Activated naive CD4-positive, alpha-beta T cell treated with anti-CD3 and anti-CD28 coated beads for 36 hours (primary cell): ENCODE data around the gene SYNGR3. TPM values are rescaled to one million over a fixed set of nuclear protein-coding genes. Genes with fewer than 3 reads are reported as not detected.
"Not testable (repeated sequence)": the region's sequence is repeated elsewhere in the genome, so short reads cannot be mapped to it uniquely, and the experiment has no call there.

ENCODE experiments used
- CTCF ChIA-PET: fragments of 350-600 bp; sonication (Branson Sonifier 250); formaldehyde crosslinking; loops from one replicate; lab custom pipeline; 2021; ENCODE audit warnings: antibody characterized with exemption; lab: Charles Lee
- DNase-seq: peaks from one replicate; pipeline ENCODE4 v3.0.0-alpha.2; 2020
- H3K27ac Mint-ChIP-seq: one replicate; pipeline ENCODE4 v1.8.0; 2021; ENCODE audit warnings: mild to moderate bottlenecking, mixed read lengths
- H3K27me3 Mint-ChIP-seq: one replicate; pipeline ENCODE4 v1.8.0; 2021; ENCODE audit warnings: low read depth, mixed read lengths
- H3K36me3 Mint-ChIP-seq: one replicate; pipeline ENCODE4 v1.8.0; 2021; ENCODE audit warnings: low read depth, mixed read lengths
- H3K4me1 Mint-ChIP-seq: one replicate; pipeline ENCODE4 v1.8.0; 2021; ENCODE audit warnings: low read depth, mixed read lengths
- H3K4me3 Mint-ChIP-seq: one replicate; pipeline ENCODE4 v1.8.0; 2021; ENCODE audit warnings: mild to moderate bottlenecking, moderate library complexity, mixed read lengths
- H3K9me3 Mint-ChIP-seq: one replicate; pipeline ENCODE4 v1.8.0; 2021; ENCODE audit warnings: mixed read lengths
- intact Hi-C: fragments of 100-400 bp; cut with micrococcal nuclease; formaldehyde crosslinking; loops from one replicate; pipeline ENCODE4 v1.15.1; 2023
- total RNA-seq, 2 experiments: library from RNA; stranded (reverse); gene quantifications; one replicate each; pipeline ENCODE4 v1.2.3, GENCODE V29; 2021

The SYNGR3 gene
- total RNA-seq, 2 experiments from 2014 or later: 5.7 to 7.2 TPM

DNA sequence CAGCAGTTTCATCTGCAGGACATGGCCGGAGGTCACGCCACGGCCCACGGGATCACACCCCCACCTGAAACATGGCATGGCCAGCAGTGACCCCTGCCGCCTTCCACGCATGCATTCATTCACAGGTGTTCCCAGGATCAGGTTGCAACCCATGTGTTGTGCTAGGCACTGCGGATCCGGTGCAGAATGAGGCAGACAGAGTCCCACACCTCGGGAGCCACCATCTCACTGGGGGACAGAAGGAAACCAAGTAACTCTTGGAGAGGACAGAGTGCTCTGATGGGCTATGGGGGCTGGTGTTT lies 42.5 kb upstream of the SYNGR3 start:
- Mint-ChIP-seq H3K36me3 (no peaks in the 10 kb centered on the region), H3K4me1 (peaks cover 16% of the 10 kb centered on the region), H3K9me3 (no peaks in the 10 kb centered on the region), H3K27ac (no peak overlapping the region), H3K4me3 (no peak overlapping the region), H3K27me3 (no peaks in the 10 kb centered on the region)
- CTCF ChIA-PET: interaction anchor here (1.2 kb wide), 1 partner anchor 13 kb away, joined by 3 read pairs; no protein-coding TSS in a partner anchor
- intact Hi-C loops: no loop called here
- DNase-seq: no peak

DNA sequence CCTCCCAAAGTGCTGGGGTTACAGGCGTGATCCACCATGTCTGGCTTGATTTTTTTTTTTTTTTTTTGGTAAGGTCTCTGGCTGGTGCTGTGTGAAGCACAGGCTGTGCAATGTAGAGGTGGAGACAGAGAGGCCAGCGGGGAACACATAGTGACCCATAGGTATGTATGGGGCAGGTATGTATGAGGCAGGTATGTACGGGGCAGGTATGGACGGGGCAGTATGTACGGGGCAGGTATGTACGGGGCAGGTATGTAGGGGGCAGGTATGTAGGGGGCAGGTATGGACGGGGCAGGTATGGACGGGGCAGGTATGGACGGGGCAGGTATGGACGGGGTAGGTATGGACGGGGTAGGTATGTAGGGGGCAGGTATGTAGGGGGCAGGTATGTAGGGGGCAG lies 40.3 kb upstream of the SYNGR3 start:
- intact Hi-C loops: no loop called here
- Mint-ChIP-seq H3K27me3 (no peaks in the 10 kb centered on the region), H3K27ac (no peak overlapping the region), H3K9me3 (no peaks in the 10 kb centered on the region), H3K36me3 (no peaks in the 10 kb centered on the region), H3K4me3 (no peak overlapping the region), H3K4me1 (peaks cover 3% of the 10 kb centered on the region)
- CTCF ChIA-PET: no interaction called here
- DNase-seq: no peak

DNA sequence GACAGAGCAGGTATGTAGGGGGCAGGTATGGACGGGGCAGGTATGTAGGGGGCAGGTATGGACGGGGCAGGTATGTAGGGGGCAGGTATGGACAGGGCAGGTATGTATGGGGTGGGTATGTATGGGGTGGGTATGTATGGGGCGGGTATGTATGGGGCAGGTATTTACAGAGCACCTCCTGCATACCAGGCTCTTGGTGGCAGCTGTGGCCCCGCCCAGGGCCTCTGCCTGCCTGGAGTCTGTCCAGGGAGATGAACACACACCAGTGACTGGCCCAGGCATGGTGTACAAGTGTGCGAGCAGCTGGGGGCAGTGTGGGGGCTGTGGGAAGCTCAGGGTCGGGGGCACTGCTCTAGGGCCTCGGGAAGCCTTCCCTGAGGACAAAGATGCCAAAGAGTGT lies 39.7 kb upstream of the SYNGR3 start:
- Mint-ChIP-seq H3K4me3 (no peak overlapping the region), H3K27ac (no peak overlapping the region), H3K27me3 (no peaks in the 10 kb centered on the region), H3K36me3 (no peaks in the 10 kb centered on the region), H3K9me3 (no peaks in the 10 kb centered on the region), H3K4me1 (peaks cover 2% of the 10 kb centered on the region)
- CTCF ChIA-PET: no interaction called here
- DNase-seq: no peak
- intact Hi-C loops: no loop called here

DNA sequence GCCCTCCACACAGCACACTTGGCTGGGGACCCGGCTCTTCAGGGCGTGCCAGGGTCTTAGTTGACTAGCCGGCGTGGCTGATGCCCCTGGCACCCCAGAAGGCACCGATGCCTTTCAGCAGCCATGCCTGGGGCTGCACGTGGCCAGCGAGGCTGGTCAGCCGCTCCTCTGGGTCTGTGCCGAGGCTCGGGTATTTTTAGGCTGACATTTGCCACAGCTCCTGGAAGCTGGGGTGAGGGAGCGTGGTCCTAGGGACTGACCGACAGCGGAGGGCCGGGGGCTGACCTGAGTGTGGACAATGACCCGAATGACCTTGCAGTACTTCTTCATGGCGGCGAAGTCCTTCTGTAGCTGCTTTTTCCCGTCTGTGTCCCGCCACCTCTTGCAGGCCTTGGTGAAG lies 39.2 kb upstream of the SYNGR3 start:
- H3K4me3 Mint-ChIP-seq: no peak overlapping the region
- no peaks in the 10 kb centered on the region for H3K36me3 Mint-ChIP-seq
- intact Hi-C loops: no loop called here
- H3K27me3 Mint-ChIP-seq: no peaks in the 10 kb centered on the region
- CTCF ChIA-PET: no interaction called here
- no peak overlapping the region for H3K27ac Mint-ChIP-seq
- no peak for DNase-seq
- H3K9me3 Mint-ChIP-seq: no peaks in the 10 kb centered on the region
- peaks cover 2% of the 10 kb centered on the region for H3K4me1 Mint-ChIP-seq

DNA sequence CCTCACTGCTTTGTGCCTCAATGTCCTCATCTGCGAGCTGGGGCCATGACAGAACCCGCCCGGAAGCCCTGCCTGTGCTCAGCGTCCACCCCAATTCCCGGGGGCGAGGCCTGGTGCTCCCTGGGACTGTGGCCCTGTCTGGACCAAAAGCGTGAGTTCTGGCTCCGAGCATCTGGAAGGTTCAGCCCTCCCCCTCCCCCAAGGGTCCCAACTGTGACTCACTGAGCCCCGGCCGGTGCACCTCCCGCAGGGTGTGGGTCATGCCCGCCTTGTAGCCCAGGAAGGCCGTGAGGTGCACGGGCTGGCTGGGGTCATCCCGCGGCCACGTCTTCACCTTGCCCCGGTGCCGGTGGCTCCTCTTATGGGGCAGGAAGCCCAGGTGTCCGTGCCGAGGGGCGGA lies 36.0 kb upstream of the SYNGR3 start:
- H3K36me3 Mint-ChIP-seq: no peaks in the 10 kb centered on the region
- CTCF ChIA-PET: interaction anchor here (0.8 kb wide), 1 partner anchor 10 kb away, joined by 4 read pairs; the partner anchor contains the start of gene MSRB1
- no peak overlapping the region for H3K27ac Mint-ChIP-seq
- intact Hi-C loops: no loop called here
- no peak for DNase-seq
- no peaks in the 10 kb centered on the region for H3K9me3 Mint-ChIP-seq
- no peaks in the 10 kb centered on the region for H3K4me1 Mint-ChIP-seq
- no peaks in the 10 kb centered on the region for H3K27me3 Mint-ChIP-seq
- no peak overlapping the region for H3K4me3 Mint-ChIP-seq

- H3K27me3 Mint-ChIP-seq: not testable (repeated sequence)
Observed at GRCh38 chr16:1957434-1958142, 32.2 kb upstream of the SYNGR3 start.

DNA sequence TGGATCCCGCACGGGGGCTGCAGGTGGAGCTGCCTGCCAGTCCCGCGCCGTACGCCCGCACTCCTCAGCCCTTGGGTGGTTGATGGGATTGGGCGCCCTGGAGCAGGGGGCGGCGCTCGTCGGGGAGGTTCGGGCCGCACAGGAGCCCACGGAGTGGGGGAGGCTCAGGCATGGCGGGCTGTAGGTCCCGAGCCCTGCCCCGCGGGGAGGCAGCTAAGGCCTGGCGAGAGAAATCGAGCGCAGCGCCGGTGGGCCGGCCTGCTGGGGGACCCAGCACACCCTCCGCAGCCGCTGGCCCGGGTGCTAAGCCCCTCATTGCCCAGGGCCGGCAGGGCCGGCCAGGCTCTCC lies 31.7 kb upstream of the SYNGR3 start:
- DNase-seq, H3K27me3 Mint-ChIP-seq, H3K4me3 Mint-ChIP-seq, H3K27ac Mint-ChIP-seq, intact Hi-C loops, H3K9me3 Mint-ChIP-seq: not testable (repeated sequence)
- H3K4me1 Mint-ChIP-seq: peaks cover 28% of the 10 kb centered on the region
- H3K36me3 Mint-ChIP-seq: peaks cover 22% of the 10 kb centered on the region
- CTCF ChIA-PET: interaction anchor here (1.1 kb wide), 1 partner anchor 34 kb away, joined by 3 read pairs; no protein-coding TSS in a partner anchor

More at GRCh38 chr16:1957434-1958142, 32.2 kb upstream of the SYNGR3 start:
- H3K27ac Mint-ChIP-seq, H3K4me3 Mint-ChIP-seq, DNase-seq, H3K9me3 Mint-ChIP-seq, intact Hi-C loops: not testable (repeated sequence)
- H3K4me1 Mint-ChIP-seq: peaks cover 22% of the 10 kb centered on the region
- H3K36me3 Mint-ChIP-seq: peaks cover 17% of the 10 kb centered on the region
- CTCF ChIA-PET: interaction anchor here (1.1 kb wide), 1 partner anchor 34 kb away, joined by 3 read pairs; no protein-coding TSS in a partner anchor

DNA sequence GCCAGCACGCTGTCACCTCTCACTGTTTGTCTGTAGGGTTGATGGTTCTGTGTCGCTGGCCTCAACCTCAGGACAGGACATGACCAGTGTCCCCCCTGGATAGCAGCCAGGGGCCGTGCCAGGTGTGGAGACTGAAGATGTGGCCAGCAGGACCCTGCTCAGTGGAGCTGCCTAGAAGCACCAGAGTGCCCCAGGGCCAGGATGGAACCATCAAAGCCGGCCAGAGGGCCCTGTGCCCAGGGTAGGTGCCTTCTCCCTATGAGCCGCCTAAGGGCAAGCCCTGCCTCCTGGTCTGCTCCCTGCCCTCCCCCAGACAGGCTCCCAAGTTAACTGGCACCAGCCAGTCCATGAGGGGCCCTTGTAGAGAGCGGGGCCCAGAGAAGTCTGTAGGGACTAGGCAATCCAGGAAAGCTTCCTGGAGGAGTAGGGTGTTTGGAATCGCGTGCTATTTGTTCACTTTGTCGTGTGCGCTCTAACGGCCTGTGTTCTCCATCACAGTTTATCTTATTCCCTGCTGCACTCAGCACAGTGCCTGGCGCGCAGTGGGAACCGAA lies 31.0 kb upstream of the SYNGR3 start:
- Mint-ChIP-seq H3K4me3 (peak overlapping the region; percentile 96), H3K27ac (no peak overlapping the region), H3K36me3 (peaks cover 29% of the 10 kb centered on the region)

GRCh38 chr16:1959269-1960039 lies 30.3 kb upstream of the SYNGR3 start, which contains the start of gene NDUFB10:
Gene NDUFB10, plus strand, starts transcription at chr16:1959538. Its CDS starts 87 bp downstream, at chr16:1959625.
- Mint-ChIP-seq H3K36me3 (peaks cover 34% of the 10 kb centered on the region), H3K27ac (peak within 1 kb of the TSS; percentile 87), H3K9me3 (no peaks in the 10 kb centered on the region)

More for the DNA sequence above, 31.0 kb upstream of the SYNGR3 start:
- H3K4me1 Mint-ChIP-seq: peaks cover 33% of the 10 kb centered on the region
- no peak for DNase-seq
- no peaks in the 10 kb centered on the region for H3K9me3 Mint-ChIP-seq
- no peaks in the 10 kb centered on the region for H3K27me3 Mint-ChIP-seq
- CTCF ChIA-PET: interaction anchor here (0.6 kb wide), 1 partner anchor 636 kb away, joined by 3 read pairs; no protein-coding TSS in a partner anchor
- intact Hi-C loops: loop anchor here (1.0 kb wide), 2 partner anchors 13 to 15 kb away; partner anchors contain the start of gene MSRB1

DNA sequence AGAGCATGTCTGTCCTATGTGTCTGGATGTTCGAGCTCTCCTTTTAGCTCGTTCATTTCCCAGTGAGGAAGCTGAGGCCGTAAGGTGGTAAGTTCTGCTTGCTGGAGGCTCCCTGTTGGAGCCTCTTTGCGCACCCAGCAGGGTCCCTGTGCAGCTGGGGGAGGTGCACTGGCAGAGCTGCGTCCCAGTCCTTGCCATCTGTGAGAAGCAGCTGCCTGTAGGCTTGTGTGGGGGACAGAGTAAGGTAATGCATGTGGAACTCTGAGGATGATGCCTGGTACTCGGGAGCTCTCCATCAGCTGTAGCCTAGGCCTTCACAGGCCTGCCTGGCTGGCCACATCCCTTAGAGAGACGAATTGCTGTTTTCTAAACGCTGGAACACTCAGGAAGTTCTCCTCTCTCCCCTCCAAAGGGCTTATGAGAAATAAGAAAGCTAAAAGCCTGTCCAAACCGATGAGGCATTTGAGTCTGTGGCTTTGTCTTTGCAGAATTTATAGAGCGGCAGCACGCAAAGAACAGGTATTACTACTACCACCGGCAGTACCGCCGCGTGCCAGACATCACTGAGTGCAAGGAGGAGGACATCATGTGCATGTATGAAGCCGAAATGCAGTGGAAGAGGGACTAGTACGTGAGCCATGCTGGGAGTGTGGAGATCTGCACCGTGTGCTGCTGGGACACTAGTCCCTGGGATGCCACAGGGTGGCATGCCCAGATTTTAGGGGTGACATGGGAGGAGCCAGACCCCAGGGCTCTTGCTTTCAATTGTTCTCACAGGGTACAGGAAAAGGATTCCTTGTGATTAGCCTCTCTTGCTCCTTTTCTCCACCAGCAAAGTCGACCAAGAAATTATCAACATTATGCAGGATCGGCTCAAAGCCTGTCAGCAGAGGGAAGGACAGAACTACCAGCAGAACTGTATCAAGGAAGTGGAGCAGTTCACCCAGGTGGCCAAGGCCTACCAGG lies 28.8 kb upstream of the SYNGR3 start:
- Mint-ChIP-seq H3K4me3 (peak overlapping the region; percentile 96), H3K27ac (peak overlapping the region; percentile 87), H3K9me3 (no peaks in the 10 kb centered on the region), H3K36me3 (peaks cover 43% of the 10 kb centered on the region), H3K27me3 (no peaks in the 10 kb centered on the region), H3K4me1 (peaks cover 41% of the 10 kb centered on the region)
- DNase-seq: peak; percentile 44
- CTCF ChIA-PET: interaction anchor here (1.0 kb wide), 1 partner anchor 14 kb away, joined by 3 read pairs; no protein-coding TSS in a partner anchor
- intact Hi-C loops: no loop called here

More at GRCh38 chr16:1959269-1960039, 30.3 kb upstream of the SYNGR3 start, which contains the start of gene NDUFB10:
- peak within 1 kb of the TSS; percentile 96 for H3K4me3 Mint-ChIP-seq
- H3K27me3 Mint-ChIP-seq: no peaks in the 10 kb centered on the region
- peak; percentile 91 for DNase-seq
- CTCF ChIA-PET: no interaction called here
- intact Hi-C loops: loop anchor here (1.0 kb wide), 2 partner anchors 12 to 16 kb away; partner anchors contain the start of gene MSRB1
- peaks cover 36% of the 10 kb centered on the region for H3K4me1 Mint-ChIP-seq

- Mint-ChIP-seq H3K9me3 (no peaks in the 10 kb centered on the region), H3K27me3 (no peaks in the 10 kb centered on the region), H3K36me3 (peaks cover 44% of the 10 kb centered on the region), H3K4me1 (peaks cover 42% of the 10 kb centered on the region), H3K27ac (peak overlapping the region; percentile 62), H3K4me3 (peak overlapping the region; percentile 97)
- peak; percentile 30 for DNase-seq
- CTCF ChIA-PET: no interaction called here
- intact Hi-C loops: no loop called here
Observed at GRCh38 chr16:1961651-1962067, 28.1 kb upstream of the SYNGR3 start.
